Iris pigment epithelial cell (primary cell): ENCODE measurements around the gene IFNG.

Experiments used
- DNase-seq: peaks from one replicate; pipeline ENCODE4 v3.0.0-alpha.2; 2011; ENCODE audit warnings: low read depth

IFNG gene

DNA sequence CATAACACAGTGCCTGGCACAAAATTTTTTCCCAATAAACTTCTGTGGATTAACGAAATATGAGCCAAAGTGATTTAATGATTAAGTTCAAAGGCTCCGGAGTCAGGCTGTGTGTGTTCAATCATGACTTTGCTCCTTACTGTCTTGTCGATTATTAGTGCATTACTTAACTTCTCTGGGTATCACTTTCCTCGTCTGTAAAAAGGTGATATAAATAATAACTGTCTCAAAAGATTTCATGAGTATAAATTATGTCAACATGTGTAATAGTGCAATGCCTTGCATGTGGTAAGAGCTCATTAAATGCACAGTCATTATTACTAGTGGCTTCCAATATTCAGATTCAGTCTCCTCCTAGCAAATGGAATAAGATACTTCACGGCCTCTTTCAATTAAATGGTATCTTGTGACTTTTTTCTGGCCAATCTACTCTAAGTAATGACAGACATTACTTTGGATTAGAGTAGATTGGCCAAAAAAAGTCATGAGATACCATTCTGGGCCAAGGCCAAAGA is 6.8 kb upstream of the IFNG start:
- no peak for DNase-seq

DNA sequence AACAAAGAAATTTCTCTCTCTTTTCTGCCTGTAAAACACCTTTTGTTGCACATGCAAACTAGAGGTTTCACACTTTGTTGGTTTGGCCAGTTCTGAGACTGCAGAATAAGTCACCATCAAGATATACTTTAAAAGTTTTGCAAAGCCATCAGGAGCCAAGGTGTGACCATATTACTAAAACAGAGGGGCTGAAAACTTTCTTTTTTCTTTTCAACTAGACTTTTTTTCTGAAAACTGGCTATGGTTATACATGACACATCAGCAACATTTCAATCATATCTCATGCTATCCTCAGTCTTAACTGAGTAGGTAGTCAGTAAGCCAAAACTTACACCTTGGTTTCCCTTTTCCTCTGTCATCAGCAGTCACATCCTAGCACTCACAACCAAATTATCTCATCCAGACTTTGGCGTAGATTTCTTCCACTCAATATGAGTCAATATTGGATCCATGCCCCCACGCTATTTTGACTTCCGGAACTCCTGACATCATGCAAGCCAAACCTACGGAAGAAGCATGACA is 4.1 kb upstream of the IFNG start:
- no peak for DNase-seq

DNA sequence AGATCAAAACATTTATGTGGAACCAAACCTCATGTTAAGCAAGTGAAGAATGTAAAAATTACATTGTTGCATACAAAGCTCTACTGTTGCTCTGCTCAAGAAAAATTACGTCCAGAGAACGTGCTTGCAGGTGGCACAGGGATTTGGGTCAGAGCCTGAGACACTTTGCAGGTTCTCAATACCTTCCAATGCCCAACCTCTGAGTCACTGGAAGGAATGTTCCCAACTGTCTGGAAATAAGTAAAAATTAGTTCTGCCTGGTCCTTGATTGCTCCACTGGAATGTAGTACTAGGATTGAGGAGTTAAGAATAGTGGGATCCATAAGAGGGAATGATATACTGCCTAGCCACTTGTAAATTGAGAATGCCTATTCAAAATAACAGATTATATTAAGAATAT is 2.8 kb upstream of the IFNG start:
- no peak for DNase-seq

DNA sequence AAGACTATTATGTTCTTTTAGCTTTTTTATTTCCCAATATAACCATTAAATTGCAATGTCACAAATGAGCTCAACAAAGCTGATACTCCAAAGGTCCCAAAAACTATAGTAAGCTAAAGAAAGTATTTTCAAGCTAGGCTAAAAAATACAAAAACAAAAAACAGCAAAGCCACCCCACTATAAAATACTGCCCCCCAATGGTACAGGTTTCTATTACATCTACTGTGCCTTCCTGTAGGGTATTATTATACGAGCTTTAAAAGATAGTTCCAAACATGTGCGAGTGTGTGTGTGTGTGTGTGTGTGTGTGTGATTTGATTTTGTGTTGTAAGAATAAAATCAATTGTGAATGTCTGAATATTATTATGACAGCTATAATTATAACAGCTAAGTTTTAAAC is 1.1 kb downstream of the IFNG start:
- DNase-seq = no peak

DNA sequence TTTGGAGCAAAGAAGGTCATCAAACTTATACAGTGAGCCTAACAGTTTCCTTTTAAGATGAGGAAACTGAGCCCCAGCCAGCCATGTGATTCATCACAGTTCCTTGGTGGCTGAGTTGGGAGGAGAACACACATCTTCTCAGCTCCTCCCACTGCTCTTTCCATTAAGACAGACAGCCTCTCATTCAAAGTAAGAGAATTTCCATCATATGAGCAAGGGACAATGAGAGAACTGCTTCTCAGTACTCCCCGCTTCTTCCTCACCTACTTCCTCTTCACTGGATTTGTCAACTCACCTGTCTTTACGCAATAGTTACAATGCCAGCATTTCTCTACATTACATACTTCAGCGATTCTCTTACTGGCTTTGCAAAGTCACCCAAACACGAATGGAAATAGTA is 2.2 kb downstream of the IFNG start:
- no peak for DNase-seq

DNA sequence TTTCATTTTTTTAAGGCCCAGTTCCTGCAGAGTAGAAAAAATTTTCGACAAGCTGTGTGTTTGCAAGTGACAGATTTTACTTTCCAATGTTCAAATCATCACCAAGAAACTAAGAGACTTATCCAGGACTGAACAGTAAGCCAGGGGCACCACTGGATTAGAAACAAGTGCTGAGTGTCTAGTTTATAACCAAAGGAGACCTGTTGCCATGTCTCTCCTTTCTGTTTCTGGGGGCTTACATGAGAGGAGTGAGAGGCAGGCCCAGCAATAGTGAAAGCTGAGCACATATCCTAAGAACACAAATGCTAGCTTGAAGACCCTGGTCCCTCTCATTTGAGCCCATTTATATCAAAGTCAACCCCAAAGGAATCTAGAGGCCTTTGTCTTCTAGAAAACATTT is 2.9 kb downstream of the IFNG start:
- no peak for DNase-seq

DNA sequence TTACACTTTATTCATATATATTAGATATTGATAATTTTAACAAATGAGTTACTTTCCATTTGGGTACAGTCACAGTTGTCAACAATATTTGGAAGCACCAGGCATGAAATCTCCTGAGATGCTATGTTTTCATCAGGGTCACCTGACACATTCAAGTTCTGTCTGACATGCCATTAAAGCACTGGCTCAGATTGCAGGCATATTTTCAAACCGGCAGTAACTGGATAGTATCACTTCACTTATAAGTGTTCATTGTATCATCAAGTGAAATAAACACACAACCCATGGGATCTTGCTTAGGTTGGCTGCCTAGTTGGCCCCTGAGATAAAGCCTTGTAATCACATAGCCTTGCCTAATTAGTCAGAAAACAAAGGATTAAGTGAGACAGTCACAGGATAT is 4.8 kb downstream of the IFNG start:
- no peak for DNase-seq

DNA sequence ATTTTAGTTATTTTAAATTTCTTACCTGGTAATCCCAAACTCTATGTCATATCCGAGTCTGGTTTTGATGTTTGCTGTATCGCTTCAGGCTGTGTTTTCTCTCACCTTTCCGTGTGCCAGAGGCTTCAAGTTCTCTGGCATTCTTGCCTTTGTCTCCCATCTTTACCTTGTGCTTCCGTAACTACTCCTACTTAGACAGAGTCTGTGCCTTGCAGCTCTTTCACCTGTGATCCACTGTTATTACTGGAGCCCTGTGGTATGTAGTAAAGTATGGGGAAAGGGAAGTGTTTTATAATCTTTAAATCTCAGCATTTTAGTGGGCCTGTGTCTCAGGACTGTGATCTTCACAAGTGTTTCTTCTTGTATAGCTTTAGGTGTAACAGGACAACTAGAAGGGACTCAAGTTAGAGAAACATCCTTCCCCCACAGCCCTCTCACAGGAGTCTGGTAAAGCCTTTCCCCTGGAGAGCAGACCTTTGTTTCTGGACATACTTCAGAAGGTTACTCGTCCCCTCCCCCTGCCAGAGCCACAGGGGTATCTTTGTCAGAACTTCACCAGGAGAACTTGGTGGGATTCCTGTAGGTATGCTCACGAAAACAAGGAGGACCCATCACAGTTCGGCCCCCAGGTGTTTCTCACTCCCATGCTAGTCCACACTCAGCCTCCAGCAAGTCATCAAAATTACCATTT is 11.1 kb downstream of the IFNG start:
- no peak for DNase-seq

DNA sequence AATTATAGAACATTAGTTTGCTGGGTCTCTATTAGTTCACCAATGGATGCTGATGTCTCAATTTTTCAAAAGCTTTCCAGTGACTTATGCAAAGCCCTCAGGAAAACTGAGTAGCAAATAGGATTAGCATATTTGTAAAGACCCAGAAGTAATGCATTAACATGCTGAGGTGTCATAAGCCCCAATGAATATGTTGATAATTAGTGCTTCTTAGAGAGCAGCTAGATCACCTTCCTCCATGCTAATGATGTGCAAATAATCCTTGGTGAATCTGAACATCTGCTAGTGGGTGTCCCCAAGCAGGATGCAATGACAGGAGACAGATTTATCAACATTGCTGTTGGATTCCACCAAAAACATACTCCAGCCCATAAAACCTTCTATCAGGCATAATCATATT is 19.0 kb downstream of the IFNG start:
- no peak for DNase-seq

DNA sequence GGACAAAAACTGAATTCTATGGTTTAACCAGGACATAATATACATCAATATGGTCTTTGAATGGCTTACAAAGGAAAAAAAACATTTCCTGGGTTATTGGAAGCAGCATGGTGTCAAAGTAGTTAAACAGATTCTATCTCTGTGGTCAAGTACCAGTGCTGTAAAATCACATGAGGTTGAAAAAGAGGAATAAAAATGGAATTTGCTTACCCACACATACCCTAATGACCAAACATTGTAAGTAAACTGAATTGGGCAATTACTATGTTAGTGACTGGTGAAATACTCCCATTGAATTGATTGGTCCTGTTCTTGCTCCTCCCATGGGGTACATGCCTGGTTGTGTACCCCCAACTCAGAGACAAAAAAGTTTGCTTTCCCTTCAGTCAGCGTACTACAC is 19.6 kb downstream of the IFNG start:
- no peak for DNase-seq

DNA sequence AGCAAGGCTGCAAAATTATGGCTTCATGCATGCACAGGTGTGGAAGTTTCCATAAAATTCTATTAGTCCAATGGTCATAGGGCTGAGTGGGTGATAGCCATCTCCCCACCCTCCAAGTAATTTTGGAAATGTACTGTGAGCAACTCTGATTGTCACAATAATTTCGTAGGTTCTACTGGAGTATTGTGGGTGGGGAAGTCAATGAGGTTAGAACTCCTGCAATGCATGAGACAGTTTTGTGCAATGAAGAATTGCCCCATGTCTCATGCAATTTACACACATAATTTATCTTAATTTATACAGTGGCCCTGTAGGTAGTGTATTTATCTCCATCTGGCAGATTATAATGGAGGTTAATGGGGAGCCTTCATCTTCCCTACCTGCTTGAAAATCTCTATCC is 20.5 kb downstream of the IFNG start:
- no peak for DNase-seq

DNA sequence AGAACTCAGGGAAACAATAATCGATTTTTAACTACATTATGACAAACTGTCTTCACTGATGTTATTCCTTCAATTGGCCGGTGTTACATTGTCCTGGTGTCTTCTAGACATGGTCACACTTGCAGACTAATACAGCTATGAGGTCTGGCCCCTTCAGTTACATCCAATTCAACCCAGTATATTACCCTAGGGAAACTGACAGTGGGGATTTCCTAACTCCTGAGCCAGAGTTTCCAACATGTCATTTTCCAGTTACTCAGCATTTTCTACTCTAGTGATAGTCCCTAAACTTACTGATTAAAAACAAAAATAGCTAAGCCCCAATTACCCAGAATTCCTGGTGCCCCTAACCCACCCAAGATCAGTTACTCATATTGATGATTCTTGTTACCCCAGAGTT is 21.1 kb downstream of the IFNG start:
- no peak for DNase-seq

DNA sequence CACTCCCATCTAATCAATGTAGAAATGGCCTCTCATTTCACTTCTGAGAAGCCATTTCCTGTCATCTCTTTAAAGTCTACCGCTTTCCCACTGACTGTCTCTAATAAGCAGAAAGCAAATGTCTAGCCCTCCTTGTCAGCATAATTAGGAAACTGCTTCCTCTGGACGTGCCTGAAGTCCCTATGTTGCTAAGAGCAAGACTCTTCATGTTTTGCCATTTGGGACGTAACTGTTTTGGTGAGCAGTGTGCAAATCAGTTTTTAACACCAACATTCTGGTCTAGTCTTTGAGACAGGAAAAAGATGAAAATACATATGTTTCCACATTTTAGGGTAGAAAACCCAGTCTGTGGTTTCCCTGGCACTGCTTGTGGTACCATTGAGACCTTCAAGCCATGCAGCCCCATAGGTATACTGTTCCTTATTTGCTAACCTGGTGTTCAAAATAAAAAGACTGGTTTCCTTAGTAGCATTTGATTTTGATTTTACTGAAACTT is 22.2 kb downstream of the IFNG start:
- DNase-seq = no peak

DNA sequence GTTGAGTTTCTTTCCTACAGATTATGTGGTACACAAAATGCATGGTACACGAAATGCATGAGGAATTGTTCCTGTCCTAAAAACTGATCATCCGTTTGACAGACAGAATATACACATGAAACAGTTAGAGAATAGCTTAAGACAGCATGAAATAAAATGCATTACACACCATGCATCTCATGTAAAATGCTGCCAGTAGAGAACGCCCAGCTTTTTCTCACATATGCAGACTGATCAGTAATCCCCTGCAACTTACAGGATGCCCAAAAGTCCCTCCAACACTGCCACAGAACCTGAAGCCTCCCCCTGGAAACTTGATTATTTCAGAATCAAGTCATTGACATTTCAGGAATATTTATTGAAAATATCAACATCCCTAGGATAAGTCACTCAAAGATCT is 24.0 kb downstream of the IFNG start:
- no peak for DNase-seq

DNA sequence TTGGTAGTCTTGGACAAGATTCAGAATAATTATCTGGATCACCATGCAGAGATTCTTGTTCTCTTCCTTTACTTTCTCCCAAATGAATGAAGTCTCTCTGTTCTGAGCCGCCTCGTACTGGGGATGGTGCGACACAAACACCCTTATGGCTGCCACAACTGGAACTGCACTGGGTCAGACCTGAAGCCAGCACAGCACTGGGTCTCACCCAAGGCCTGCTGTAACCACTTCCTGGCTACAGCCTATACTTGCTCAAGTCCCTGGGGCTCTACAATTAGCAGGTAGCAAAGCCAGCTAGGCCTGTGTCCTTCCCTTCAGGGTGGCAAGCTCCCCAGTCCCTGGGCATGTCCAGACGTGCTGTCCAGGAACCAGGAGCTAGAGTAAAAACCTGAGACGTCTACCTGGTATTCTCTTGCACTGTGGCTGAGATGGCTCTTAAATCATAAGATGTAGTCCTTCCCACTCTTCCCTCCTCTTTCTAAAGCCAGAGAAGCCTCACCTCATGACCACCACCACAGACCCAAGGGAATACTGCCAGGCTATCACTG is 27.6 kb downstream of the IFNG start:
- no peak for DNase-seq

DNA sequence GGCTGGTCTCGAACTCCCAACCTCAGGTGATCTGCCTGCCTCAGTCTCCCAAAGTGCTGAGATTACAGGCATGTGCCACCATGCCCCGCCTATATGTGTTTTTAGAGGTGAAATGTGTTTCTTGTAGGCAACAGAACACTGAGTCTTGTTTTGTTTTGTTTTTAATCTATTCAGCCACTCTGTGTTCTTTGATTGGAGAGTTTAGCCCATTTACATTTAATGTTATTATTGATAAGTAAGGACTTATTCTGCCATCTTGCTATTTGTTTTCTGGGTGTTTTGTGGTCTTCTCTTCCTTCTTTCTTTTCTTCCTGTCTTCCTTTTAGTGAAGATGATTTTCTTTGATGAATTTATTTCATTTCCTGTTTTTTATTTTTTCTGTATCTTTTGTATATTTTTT is 29.6 kb downstream of the IFNG start:
- DNase-seq = no peak

DNA sequence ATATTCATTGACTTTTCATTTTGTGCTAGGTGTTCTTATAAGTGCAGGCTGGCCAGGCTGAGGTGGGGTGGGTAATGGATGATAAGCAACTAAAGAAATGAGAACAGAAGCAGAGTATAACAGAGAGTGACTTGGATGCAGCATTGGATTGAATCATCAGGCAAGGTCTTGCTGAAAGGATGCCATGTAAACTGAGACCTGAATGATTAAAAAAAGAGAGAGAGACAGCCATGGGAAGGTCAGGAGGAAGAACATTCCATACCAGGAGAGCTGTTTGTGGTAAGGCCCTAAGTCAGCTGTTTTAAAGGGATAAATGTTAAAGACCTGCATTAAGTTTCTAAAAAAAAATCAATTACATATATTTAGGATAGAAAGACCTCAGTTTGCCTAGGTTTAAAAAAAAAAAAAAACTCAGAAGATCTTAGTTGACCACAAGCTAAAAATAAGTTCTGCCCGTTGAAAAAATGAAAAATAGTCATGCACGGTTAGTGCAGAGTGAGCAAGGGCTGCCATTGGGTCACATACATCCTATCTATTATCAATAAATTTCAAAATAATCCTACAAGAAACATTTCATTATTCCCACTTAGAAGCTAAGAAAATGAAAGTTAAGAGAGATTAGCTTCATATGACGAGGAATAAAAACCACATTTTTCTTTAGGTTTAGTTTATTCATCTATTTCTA is 37.2 kb downstream of the IFNG start:
- peak; percentile 56 for DNase-seq

DNA sequence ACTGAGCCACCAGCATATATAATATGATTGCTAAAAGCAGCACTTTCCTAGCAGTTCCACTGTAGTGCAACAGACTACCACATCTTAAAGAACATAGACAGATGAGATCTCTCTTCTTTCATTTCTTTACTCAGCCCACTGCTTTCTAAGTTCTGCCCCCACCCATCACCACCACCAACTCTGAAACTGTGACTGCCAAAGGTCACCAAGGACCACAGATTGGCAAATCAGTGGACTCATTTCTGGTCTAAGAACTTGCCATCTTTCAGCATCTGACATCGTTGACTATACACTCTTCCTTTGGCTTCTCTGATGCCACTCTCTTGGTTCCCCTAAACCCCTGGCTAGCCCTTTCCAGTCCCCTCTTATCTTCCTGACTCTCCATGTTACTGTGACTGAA is 38.4 kb downstream of the IFNG start:
- no peak for DNase-seq

DNA sequence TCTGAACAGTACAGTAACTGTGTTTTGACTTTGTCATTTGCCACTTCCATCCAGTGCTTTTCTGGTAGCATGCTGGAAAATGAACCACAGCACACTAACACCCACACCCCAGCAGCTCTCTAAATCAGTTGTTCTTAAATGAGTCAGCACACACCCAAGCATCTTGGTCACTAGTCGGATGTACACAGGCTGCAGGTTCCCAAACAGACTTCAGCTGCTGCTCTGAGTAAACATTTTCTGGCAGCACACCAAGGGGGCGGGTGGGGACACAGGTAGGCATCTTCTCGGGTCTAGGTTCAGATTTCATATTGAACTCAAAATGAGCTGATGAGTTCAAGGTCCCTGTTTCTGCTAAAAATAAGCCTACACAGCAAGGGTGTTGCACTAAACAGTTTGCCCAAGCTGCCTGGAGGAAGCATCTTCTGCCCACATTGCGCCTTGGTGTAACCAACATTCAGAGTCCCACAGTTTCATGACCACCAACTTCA is 39.8 kb downstream of the IFNG start:
- DNase-seq = peak; percentile 5

DNA sequence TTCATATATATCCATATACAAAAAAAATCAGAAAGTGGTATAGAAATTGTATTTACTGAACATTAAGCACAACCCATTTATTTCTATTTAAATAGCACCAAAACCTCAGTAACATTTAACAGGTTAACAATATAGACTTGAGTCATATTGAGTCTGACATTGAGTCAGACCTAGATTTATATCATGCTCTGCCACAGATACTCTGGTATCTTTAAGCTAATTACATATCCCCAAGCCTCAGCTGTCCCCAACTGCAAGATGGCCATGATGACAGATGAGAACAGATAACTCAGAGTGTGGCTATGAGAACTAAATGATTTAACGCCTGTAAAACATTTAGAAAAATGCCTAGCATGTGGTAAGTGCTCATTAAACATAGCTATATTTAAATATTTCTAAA is 40.3 kb downstream of the IFNG start:
- DNase-seq = no peak

DNA sequence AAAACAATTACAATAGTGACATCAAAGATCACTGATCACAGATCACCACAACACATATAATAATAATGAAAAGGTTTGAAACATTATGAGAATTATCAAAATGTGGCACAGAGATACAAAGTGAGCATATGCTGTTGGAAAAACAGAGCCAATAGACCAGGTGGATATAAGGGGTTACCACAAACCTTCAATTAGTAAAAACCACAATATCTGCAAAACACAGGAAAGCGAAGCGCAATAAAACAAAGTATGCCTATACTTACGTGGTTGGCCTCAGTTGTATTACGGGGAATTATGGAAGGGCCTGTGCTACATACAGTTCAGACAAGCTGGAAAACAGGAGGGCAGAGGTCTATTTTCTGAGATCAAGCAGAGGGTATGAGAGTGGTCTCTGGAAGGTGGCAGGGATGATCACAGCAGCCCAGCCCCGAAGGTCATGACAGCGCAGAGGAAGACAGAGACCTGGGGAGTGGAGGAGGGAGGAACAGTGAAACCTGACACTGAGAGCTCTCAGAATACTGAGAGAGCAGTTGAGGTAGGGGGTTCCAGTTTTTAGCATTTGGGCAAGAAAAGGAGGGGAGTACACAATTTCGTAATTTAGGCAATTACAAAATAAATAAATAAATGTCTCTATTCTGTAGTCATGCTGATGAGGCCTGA is 41.3 kb downstream of the IFNG start:
- no peak for DNase-seq

DNA sequence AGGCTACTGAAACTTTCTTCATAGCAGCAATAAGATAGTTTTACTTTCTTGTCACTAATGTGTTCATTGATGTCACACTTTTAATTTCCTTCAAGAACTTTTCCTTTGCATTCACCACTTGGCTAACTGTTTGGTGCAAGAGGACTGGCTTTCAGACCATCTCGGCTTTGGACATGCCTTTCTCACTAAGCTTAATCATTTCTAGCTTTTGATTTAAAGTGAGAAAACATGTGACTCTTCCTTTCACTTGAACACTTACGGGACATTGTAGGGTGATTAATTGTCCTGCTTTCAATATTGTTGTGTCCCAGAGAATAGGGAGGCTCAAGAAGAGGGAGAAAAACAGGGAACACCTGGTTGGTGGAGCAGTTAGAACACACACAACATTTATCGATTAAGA is 41.9 kb downstream of the IFNG start:
- DNase-seq = no peak

DNA sequence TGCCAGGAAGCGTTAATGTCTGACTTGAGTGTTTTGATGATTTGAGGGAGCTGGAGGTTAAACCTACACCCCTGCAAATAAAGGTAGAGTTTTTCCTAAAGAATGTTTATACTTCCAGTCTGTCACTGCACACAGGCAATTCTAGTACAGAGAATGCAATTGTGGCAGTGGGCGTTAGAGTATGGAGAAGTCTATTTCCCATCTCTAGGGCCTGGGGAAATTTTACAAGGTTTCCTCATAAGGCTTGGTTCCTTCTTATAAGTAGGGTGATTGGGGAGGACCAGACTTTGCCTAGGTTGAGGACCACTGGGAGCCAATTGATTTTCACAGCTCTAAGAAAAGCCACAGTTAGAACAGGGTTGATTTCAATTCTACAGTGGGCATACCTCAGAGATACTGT is 44.3 kb downstream of the IFNG start:
- DNase-seq = no peak
